ENCODE measurements around the gene C13orf46.

- TF ChIP-seq TAF1 (conservative IDR thresholded peaks at IDR 0.05), result no peak
- no peak for TF ChIP-seq CTCF (IDR thresholded peaks at IDR 0.05; ENCODE audit: low read depth, low read length, missing input control)
- no peak for TF ChIP-seq RAD21 (IDR thresholded peaks at IDR 0.05)
- no peak for TF ChIP-seq RXRA (IDR thresholded peaks at IDR 0.05)
- no peak for TF ChIP-seq MAX (IDR thresholded peaks at IDR 0.05)
- TF ChIP-seq JUND (IDR thresholded peaks at IDR 0.05), result no peak
- no peak for TF ChIP-seq ATF3 (IDR thresholded peaks at IDR 0.05)
- TF ChIP-seq GABPA (IDR thresholded peaks at IDR 0.05 in 1 of 2, conservative IDR thresholded peaks at IDR 0.05 in 1 of 2), result no peak
- TF ChIP-seq EGR1 (IDR thresholded peaks at IDR 0.05; ENCODE audit: low read depth in 2 of 2), result no peak
- TF ChIP-seq ZBTB33 (IDR thresholded peaks at IDR 0.05), result no peak
- TF ChIP-seq FOXA1 (IDR thresholded peaks at IDR 0.05), result no peak
Observed at GRCh38 chr13:113927661-113928581, 46.0 kb downstream of the C13orf46 start.
